ENCODE results near the gene JAKMIP1. TPM values are rescaled to one million over a fixed set of nuclear protein-coding genes. Genes with fewer than 3 reads are reported as not detected.

Gene JAKMIP1
- total and polyA plus RNA-seq, 5 donors from 2014 or later: 18.7 to 39.7 (median 32.6) TPM

DNA sequence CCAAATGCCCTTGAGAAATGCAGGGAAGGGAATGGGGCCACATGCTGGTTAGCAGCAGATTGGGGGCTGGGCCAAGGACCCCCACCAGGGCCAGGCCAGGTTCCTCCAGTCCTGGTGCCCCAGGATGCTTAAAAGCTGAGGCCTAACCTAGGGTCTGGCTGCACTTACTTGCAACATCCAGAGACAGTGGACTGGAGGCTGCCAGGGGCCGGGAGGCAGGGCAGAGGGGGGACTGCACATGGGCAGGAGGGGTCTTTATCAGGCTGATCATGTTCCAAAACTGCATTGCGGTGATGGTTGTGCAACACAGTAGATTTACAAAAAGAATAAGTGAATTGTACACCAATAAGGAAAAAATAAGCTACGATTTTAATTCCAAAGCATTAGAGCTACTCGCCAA, 145.3 kb downstream of the JAKMIP1 start:
- ATAC-seq (ENCODE audit: low read depth in 2 of 2) (no peak), DNase-seq (no peak)
- Histone ChIP-seq H3K36me3 (ENCODE audit: control insufficient read depth, insufficient read depth, low read length) (peaks cover 47% of the 10 kb centered on the region), H3K27ac (ENCODE audit: insufficient read depth, low read length, poor library complexity, severe bottlenecking) (no peak overlapping the region), H3K4me3 (ENCODE audit: low read depth, low read length) (no peak overlapping the region), H3K4me1 (ENCODE audit: control insufficient read depth, insufficient read depth, low read length, poor library complexity, severe bottlenecking) (no peaks in the 10 kb centered on the region), H3K9me3 (ENCODE audit: control insufficient read depth in 2 of 2, low read length in 2 of 2) (peaks cover 19 to 28% of the 10 kb centered on the region in 2 experiments), H3K27me3 (ENCODE audit: control insufficient read depth, insufficient read depth, low read length) (no peaks in the 10 kb centered on the region)
- H3K27ac Mint-ChIP-seq: no peak overlapping the region
- H3K36me3 Mint-ChIP-seq: peaks cover 9% of the 10 kb centered on the region
- H3K4me3 Mint-ChIP-seq: no peak overlapping the region
- peaks cover 4% of the 10 kb centered on the region for H3K27me3 Mint-ChIP-seq
- peaks cover 0 to 17% (median 2%) of the 10 kb centered on the region in 7 donors for H3K9me3 Mint-ChIP-seq
- no peaks in the 10 kb centered on the region for H3K4me1 Mint-ChIP-seq

DNA sequence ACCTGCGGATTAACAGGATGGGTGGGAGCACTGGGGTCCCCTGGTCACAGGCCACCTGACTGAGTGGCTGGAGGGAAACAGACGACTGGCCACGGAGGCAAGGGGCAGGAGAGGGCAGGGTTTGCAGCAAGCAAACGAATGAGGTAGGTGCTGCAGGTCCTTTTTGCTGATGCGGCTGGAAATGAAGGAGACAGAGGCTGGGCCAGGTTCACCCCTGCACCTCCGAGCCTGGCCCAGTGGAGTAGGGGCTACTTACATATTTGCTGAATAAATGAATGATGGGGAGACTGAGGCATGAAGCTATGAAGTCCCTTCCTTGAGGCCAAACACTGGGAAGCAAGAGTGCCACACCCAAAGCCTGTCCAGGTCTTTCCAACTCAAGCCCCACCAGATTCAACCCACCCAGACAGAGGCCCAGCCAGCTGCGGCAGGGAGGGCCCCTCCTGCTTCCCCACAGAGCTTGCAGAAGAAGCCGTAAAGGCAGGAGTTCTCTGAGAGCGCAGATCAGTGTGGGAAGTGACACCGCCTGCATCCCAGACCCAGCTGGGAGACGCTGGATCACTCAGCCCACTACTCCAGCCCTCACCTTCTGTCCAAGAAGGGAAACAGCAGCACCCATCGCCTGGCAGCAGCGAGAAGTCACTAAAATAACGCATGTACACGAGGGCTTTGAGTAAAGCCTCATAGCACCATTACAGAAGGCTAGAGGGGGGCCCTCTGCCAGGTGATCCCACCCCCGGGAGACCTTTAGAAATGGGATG, 146.0 kb downstream of the JAKMIP1 start:
- no peaks in the 10 kb centered on the region for H3K4me1 ChIP-seq (ENCODE audit: control insufficient read depth, insufficient read depth, low read length, poor library complexity, severe bottlenecking)
- H3K4me3 ChIP-seq (ENCODE audit: low read depth, low read length): no peak overlapping the region
- H3K27ac ChIP-seq (ENCODE audit: insufficient read depth, low read length, poor library complexity, severe bottlenecking): no peak overlapping the region
- Mint-ChIP-seq H3K27me3 (peaks cover 4% of the 10 kb centered on the region), H3K27ac (no peak overlapping the region), H3K4me3 (no peak overlapping the region), H3K4me1 (no peaks in the 10 kb centered on the region), H3K36me3 (peaks cover 9% of the 10 kb centered on the region), H3K9me3 (peaks cover 0 to 12% (median 2%) of the 10 kb centered on the region in 7 donors)
- peaks cover 14 to 21% of the 10 kb centered on the region in 2 experiments for H3K9me3 ChIP-seq (ENCODE audit: control insufficient read depth in 2 of 2, low read length in 2 of 2)
- no peak for DNase-seq
- H3K27me3 ChIP-seq (ENCODE audit: control insufficient read depth, insufficient read depth, low read length): no peaks in the 10 kb centered on the region
- ATAC-seq (ENCODE audit: low read depth in 2 of 2): no peak
- H3K36me3 ChIP-seq (ENCODE audit: control insufficient read depth, insufficient read depth, low read length): peaks cover 41% of the 10 kb centered on the region

GRCh38 chr4:6052679-6053078, 147.7 kb downstream of the JAKMIP1 start:
- peaks cover 0 to 2% (median 0%) of the 10 kb centered on the region in 4 donors for H3K4me1 Mint-ChIP-seq
- no peak for DNase-seq
- H3K9me3 Mint-ChIP-seq: peaks cover 0 to 5% (median 0%) of the 10 kb centered on the region in 7 donors
- no peak overlapping the region for H3K4me3 Mint-ChIP-seq
- Histone ChIP-seq H3K27me3 (ENCODE audit: control insufficient read depth, insufficient read depth, low read length) (no peaks in the 10 kb centered on the region), H3K4me1 (ENCODE audit: control insufficient read depth, insufficient read depth, low read length, poor library complexity, severe bottlenecking) (no peaks in the 10 kb centered on the region), H3K9me3 (ENCODE audit: control insufficient read depth in 2 of 2, low read length in 2 of 2) (peaks cover 0 to 4% of the 10 kb centered on the region in 2 experiments), H3K36me3 (ENCODE audit: control insufficient read depth, insufficient read depth, low read length) (peaks cover 24% of the 10 kb centered on the region), H3K27ac (ENCODE audit: insufficient read depth, low read length, poor library complexity, severe bottlenecking) (no peak overlapping the region), H3K4me3 (ENCODE audit: low read depth, low read length) (no peak overlapping the region)
- no peaks in the 10 kb centered on the region for H3K27me3 Mint-ChIP-seq
- H3K27ac Mint-ChIP-seq: no peak overlapping the region
- peaks cover 4% of the 10 kb centered on the region for H3K36me3 Mint-ChIP-seq
- ATAC-seq (ENCODE audit: low read depth in 2 of 2): no peak

DNA sequence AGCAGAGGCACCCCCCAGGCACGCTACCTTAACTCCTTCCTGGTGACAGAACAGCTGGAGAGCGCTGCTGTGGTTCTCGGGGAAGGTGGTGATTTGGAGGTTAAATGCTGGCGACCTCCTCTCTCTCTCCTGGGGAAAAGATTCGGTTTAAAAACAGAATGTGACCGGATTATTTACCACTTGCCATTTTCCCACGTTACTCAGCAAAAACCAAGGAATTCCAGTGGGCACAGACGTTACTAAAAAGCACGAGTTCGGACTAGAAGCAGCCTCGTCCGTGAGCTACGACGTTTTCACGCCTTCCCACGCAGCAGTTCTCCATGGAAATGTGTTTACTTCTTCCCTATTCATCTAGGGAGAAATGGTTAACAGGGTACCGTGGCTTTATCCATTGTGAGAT, 149.8 kb downstream of the JAKMIP1 start:
- Histone ChIP-seq H3K27ac (ENCODE audit: insufficient read depth, low read length, poor library complexity, severe bottlenecking) (no peak overlapping the region), H3K4me3 (ENCODE audit: low read depth, low read length) (no peak overlapping the region), H3K36me3 (ENCODE audit: control insufficient read depth, insufficient read depth, low read length) (peaks cover 12% of the 10 kb centered on the region), H3K27me3 (ENCODE audit: control insufficient read depth, insufficient read depth, low read length) (no peaks in the 10 kb centered on the region), H3K4me1 (ENCODE audit: control insufficient read depth, insufficient read depth, low read length, poor library complexity, severe bottlenecking) (no peaks in the 10 kb centered on the region), H3K9me3 (ENCODE audit: control insufficient read depth in 2 of 2, low read length in 2 of 2) (no peaks in the 10 kb centered on the region)
- H3K4me1 Mint-ChIP-seq: peaks cover 0 to 2% (median 0%) of the 10 kb centered on the region in 4 donors
- H3K36me3 Mint-ChIP-seq: no peaks in the 10 kb centered on the region
- no peaks in the 10 kb centered on the region for H3K9me3 Mint-ChIP-seq
- H3K4me3 Mint-ChIP-seq: no peak overlapping the region
- ATAC-seq (ENCODE audit: low read depth in 2 of 2) (no peak), DNase-seq (no peak)
- H3K27me3 Mint-ChIP-seq: no peaks in the 10 kb centered on the region
- no peak overlapping the region for H3K27ac Mint-ChIP-seq

GRCh38 chr4:6049985-6050384, 150.4 kb downstream of the JAKMIP1 start:
- Histone ChIP-seq H3K27ac (ENCODE audit: insufficient read depth, low read length, poor library complexity, severe bottlenecking) (no peak overlapping the region), H3K36me3 (ENCODE audit: control insufficient read depth, insufficient read depth, low read length) (peaks cover 12% of the 10 kb centered on the region), H3K9me3 (ENCODE audit: control insufficient read depth in 2 of 2, low read length in 2 of 2) (no peaks in the 10 kb centered on the region), H3K4me3 (ENCODE audit: low read depth, low read length) (no peak overlapping the region), H3K4me1 (ENCODE audit: control insufficient read depth, insufficient read depth, low read length, poor library complexity, severe bottlenecking) (no peaks in the 10 kb centered on the region), H3K27me3 (ENCODE audit: control insufficient read depth, insufficient read depth, low read length) (no peaks in the 10 kb centered on the region)
- H3K4me3 Mint-ChIP-seq: no peak overlapping the region
- no peaks in the 10 kb centered on the region for H3K27me3 Mint-ChIP-seq
- no peaks in the 10 kb centered on the region for H3K36me3 Mint-ChIP-seq
- DNase-seq: no peak
- no peak for ATAC-seq (ENCODE audit: low read depth in 2 of 2)
- no peaks in the 10 kb centered on the region for H3K9me3 Mint-ChIP-seq
- H3K4me1 Mint-ChIP-seq: peaks cover 0 to 5% (median under 1%) of the 10 kb centered on the region in 4 donors
- H3K27ac Mint-ChIP-seq: no peak overlapping the region

DNA sequence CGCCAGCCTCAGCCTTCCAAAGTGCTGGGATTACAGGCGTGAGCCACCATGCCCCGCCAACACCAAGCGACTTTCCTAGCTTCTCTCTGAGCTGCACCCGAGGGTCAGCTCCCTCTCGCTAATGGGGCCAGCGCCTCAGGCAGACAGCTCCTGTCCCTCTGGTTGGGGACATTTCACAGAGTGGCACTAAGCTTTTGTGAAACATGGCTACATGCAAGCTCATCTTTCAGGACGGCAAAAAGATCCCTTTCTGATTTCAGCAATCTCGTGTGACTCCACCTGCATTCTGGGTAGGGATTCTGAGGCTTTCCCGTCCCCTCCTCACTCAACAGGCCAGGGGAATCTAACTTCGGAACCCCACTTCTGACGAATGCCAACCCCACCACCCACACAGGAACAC, 151.1 kb downstream of the JAKMIP1 start:
- Mint-ChIP-seq H3K27me3 (no peaks in the 10 kb centered on the region), H3K36me3 (no peaks in the 10 kb centered on the region), H3K4me3 (no peak overlapping the region), H3K27ac (peak overlapping the region in 1 of 3 donors; percentile 48), H3K4me1 (peaks cover 0 to 8% (median under 1%) of the 10 kb centered on the region in 4 donors), H3K9me3 (no peaks in the 10 kb centered on the region)
- no peak overlapping the region for H3K4me3 ChIP-seq (ENCODE audit: low read depth, low read length)
- H3K27ac ChIP-seq (ENCODE audit: insufficient read depth, low read length, poor library complexity, severe bottlenecking): no peak overlapping the region
- H3K9me3 ChIP-seq (ENCODE audit: control insufficient read depth in 2 of 2, low read length in 2 of 2): no peaks in the 10 kb centered on the region
- peaks cover 9% of the 10 kb centered on the region for H3K36me3 ChIP-seq (ENCODE audit: control insufficient read depth, insufficient read depth, low read length)
- H3K4me1 ChIP-seq (ENCODE audit: control insufficient read depth, insufficient read depth, low read length, poor library complexity, severe bottlenecking): no peaks in the 10 kb centered on the region
- DNase-seq (no peak), ATAC-seq (ENCODE audit: low read depth in 2 of 2) (no peak)
- no peaks in the 10 kb centered on the region for H3K27me3 ChIP-seq (ENCODE audit: control insufficient read depth, insufficient read depth, low read length)

DNA sequence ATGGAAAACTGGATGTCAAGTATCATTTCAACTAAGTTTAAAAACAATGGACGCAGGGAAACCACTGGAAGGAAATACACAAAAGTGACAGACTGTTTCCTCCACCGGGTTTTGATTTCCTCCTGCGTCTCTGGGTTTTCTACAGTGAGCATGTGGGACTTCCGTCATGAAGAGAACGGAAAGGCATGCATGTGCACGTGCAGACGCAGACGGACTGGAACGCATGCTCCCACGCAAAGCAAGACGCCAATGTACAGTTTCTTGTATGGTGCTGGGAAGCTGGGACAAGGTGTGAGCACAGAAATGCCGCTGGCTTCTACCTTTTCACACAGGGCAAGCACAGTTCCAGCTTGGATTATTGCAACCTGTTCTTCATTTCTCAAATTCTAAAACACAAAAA, 151.8 kb downstream of the JAKMIP1 start:
- no peaks in the 10 kb centered on the region for H3K27me3 Mint-ChIP-seq
- Histone ChIP-seq H3K27me3 (ENCODE audit: control insufficient read depth, insufficient read depth, low read length) (no peaks in the 10 kb centered on the region), H3K4me1 (ENCODE audit: control insufficient read depth, insufficient read depth, low read length, poor library complexity, severe bottlenecking) (no peaks in the 10 kb centered on the region), H3K36me3 (ENCODE audit: control insufficient read depth, insufficient read depth, low read length) (peaks cover 5% of the 10 kb centered on the region), H3K4me3 (ENCODE audit: low read depth, low read length) (no peak overlapping the region), H3K9me3 (ENCODE audit: control insufficient read depth in 2 of 2, low read length in 2 of 2) (no peaks in the 10 kb centered on the region), H3K27ac (ENCODE audit: insufficient read depth, low read length, poor library complexity, severe bottlenecking) (no peak overlapping the region)
- peak overlapping the region in 1 of 3 donors; percentile 6 for H3K27ac Mint-ChIP-seq
- peaks cover 0 to 11% (median under 1%) of the 10 kb centered on the region in 4 donors for H3K4me1 Mint-ChIP-seq
- ATAC-seq (ENCODE audit: low read depth in 2 of 2) (no peak), DNase-seq (peak in 1 of 3 donors; percentile 19)
- H3K9me3 Mint-ChIP-seq: no peaks in the 10 kb centered on the region
- H3K36me3 Mint-ChIP-seq: no peaks in the 10 kb centered on the region
- H3K4me3 Mint-ChIP-seq: no peak overlapping the region

- no peaks in the 10 kb centered on the region for H3K27me3 ChIP-seq (ENCODE audit: control insufficient read depth, insufficient read depth, low read length)
- Mint-ChIP-seq H3K4me1 (peaks cover 0 to 11% (median under 1%) of the 10 kb centered on the region in 4 donors), H3K4me3 (no peak overlapping the region), H3K27ac (no peak overlapping the region), H3K27me3 (peaks cover 2% of the 10 kb centered on the region), H3K9me3 (no peaks in the 10 kb centered on the region), H3K36me3 (no peaks in the 10 kb centered on the region)
- H3K4me1 ChIP-seq (ENCODE audit: control insufficient read depth, insufficient read depth, low read length, poor library complexity, severe bottlenecking): no peaks in the 10 kb centered on the region
- ATAC-seq (ENCODE audit: low read depth in 2 of 2) (no peak), DNase-seq (no peak)
- no peak overlapping the region for H3K4me3 ChIP-seq (ENCODE audit: low read depth, low read length)
- H3K9me3 ChIP-seq (ENCODE audit: control insufficient read depth in 2 of 2, low read length in 2 of 2): no peaks in the 10 kb centered on the region
- no peaks in the 10 kb centered on the region for H3K36me3 ChIP-seq (ENCODE audit: control insufficient read depth, insufficient read depth, low read length)
- no peak overlapping the region for H3K27ac ChIP-seq (ENCODE audit: insufficient read depth, low read length, poor library complexity, severe bottlenecking)
Measured at GRCh38 chr4:6047130-6047673, 153.1 kb downstream of the JAKMIP1 start.
